ENCODE measurements around the gene NTN5. TPM values are rescaled to one million over a fixed set of nuclear protein-coding genes. Genes with fewer than 3 reads are reported as not detected.

NTN5 gene
- total and polyA plus RNA-seq, 8 donors = 0.12 to 1.8 (median 0.25) TPM; not detected in 1

DNA sequence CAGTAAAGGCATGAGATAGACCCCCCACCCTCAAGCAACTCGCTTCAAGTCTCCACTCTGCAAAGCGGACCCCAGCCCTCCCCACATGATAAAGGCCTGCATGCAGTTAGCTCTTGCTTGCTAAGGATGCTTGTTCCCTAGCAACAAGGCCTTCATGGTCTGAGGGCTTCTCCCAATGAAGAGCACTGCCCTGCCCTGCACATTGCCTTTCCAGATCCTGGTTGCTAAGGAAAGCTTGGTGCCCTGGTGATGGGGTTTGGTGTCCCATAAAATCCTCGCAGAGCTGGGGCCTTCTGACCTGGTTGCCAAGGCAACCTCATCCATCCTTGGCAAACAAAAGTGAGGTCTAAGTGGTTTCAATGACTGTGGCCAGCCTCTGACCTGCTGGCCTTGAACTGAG lies 41.6 kb downstream of the NTN5 start:
- H3K36me3 ChIP-seq = peaks cover 0 to 11% (median 0%) of the 10 kb centered on the region in 3 donors
- DNase-seq = no peak
- WGBS, 2 donors = 79 to 81% methylated on average over 3 of the region's 3 CpGs
- H3K27me3 ChIP-seq = no peaks in the 10 kb centered on the region
- FAIRE-seq = no peak
- peaks cover 13 to 19% (median 19%) of the 10 kb centered on the region in 3 donors for H3K4me1 ChIP-seq
- intact Hi-C loops (cut with DNase I) = no loop called here
- no peak for TF ChIP-seq CTCF (IDR thresholded peaks at IDR 0.05)
- H3K9me3 ChIP-seq = no peaks in the 10 kb centered on the region
- no peak overlapping the region for H3K4me3 ChIP-seq
- no peak for ATAC-seq
- no peak overlapping the region for H3K27ac ChIP-seq

DNA sequence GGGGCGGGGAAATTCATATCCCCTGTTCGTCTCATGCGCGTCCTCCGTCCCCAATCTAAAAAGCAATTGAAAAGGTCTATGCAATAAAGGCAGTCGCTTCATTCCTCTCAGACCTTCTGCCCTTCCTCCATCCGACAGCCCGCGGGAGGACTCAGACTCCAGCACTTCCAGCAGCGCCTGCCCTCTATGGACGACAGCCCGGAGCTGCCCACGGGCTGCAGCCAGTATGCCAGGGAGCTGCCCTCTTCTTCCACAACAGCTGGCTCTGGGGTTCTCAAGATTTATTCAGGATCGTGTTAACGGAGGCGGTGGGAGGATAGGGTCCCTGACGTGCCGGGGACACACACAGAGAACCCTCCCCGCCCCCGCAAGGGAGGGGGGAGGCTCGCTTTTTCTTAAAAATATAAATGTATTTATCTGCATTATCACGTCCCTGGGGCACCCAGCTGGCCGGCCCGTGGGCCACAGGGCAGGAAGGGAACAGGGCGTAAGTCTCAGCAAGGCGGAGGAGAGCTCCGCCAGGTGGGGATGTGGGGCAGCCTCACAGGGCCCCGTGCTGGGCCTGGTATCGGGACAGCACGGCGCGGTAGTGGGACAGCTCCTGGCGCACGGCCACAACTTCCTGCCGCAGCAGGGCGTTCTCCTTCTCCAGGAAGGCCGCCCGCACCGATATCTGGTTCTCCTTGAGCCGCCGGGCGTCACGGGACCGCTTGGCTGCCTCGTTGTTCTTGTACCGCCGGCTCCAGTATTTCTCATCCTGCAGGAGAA lies 42.3 kb downstream of the NTN5 start:
- peaks cover 0 to 11% (median 0%) of the 10 kb centered on the region in 3 donors for H3K36me3 ChIP-seq
- peak in 3 of 6 donors; percentile 59 to 76 (median 66) for DNase-seq
- intact Hi-C loops (cut with DNase I) = no loop called here
- TF ChIP-seq CTCF (IDR thresholded peaks at IDR 0.05) = no peak
- WGBS, 2 donors = 58 to 66% methylated on average over 43 to 47 of the region's 47 CpGs
- H3K27ac ChIP-seq = no peak overlapping the region
- ATAC-seq = no peak
- no peaks in the 10 kb centered on the region for H3K9me3 ChIP-seq
- H3K4me1 ChIP-seq = peaks cover 13 to 19% (median 19%) of the 10 kb centered on the region in 3 donors
- no peaks in the 10 kb centered on the region for H3K27me3 ChIP-seq
- no peak overlapping the region for H3K4me3 ChIP-seq
- FAIRE-seq = no peak

DNA sequence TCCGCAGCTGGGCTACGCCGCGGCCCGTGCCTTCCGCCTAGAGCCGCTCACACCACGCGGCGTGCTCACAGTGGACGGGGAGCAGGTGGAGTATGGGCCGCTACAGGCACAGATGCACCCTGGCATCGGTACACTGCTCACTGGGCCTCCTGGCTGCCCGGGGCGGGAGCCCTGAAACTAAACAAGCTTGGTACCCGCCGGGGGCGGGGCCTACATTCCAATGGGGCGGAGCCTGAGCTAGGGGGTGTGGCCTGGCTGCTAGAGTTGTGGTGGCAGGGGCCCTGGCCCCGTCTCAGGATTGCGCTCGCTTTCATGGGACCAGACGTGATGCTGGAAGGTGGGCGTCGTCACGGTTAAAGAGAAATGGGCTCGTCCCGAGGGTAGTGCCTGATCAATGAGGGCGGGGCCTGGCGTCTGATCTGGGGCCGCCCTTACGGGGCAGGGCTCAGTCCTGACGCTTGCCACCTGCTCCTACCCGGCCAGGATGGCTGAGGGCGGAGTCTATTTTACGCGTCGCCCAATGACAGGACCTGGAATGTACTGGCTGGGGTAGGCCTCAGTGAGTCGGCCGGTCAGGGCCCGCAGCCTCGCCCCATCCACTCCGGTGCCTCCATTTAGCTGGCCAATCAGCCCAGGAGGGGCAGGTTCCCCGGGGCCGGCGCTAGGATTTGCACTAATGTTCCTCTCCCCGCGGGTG lies 43.1 kb downstream of the NTN5 start:
- peaks cover 0 to 11% (median 0%) of the 10 kb centered on the region in 3 donors for H3K36me3 ChIP-seq
- WGBS, 2 donors = 79 to 81% methylated on average over 47 to 48 of the region's 48 CpGs
- peaks cover 11 to 16% (median 14%) of the 10 kb centered on the region in 3 donors for H3K4me1 ChIP-seq
- no peaks in the 10 kb centered on the region for H3K27me3 ChIP-seq
- H3K27ac ChIP-seq = no peak overlapping the region
- ATAC-seq (no peak), DNase-seq (peak in 4 of 6 donors; percentile 48 to 82 (median 64)), FAIRE-seq (no peak)
- H3K9me3 ChIP-seq = no peaks in the 10 kb centered on the region
- intact Hi-C loops (cut with DNase I) = no loop called here
- TF ChIP-seq CTCF (IDR thresholded peaks at IDR 0.05) = no peak
- no peak overlapping the region for H3K4me3 ChIP-seq

- intact Hi-C loops (cut with DNase I) = no loop called here
- ATAC-seq (no peak), FAIRE-seq (no peak), DNase-seq (peak in 2 of 6 donors; percentile 54 to 60)
- Histone ChIP-seq H3K9me3 (no peaks in the 10 kb centered on the region), H3K27ac (no peak overlapping the region), H3K27me3 (no peaks in the 10 kb centered on the region), H3K4me1 (peaks cover 10 to 15% (median 12%) of the 10 kb centered on the region in 3 donors), H3K36me3 (peaks cover 0 to 11% (median 0%) of the 10 kb centered on the region in 3 donors), H3K4me3 (no peak overlapping the region)
- 94 to 95% methylated on average over 22 of the region's 22 CpGs for WGBS, 2 donors
- no peak for TF ChIP-seq CTCF (IDR thresholded peaks at IDR 0.05)
These were observed 43.6 kb downstream of the NTN5 start for GRCh38 chr19:48629297-48629598.
